ENCODE results near the gene CCN5.

DNA sequence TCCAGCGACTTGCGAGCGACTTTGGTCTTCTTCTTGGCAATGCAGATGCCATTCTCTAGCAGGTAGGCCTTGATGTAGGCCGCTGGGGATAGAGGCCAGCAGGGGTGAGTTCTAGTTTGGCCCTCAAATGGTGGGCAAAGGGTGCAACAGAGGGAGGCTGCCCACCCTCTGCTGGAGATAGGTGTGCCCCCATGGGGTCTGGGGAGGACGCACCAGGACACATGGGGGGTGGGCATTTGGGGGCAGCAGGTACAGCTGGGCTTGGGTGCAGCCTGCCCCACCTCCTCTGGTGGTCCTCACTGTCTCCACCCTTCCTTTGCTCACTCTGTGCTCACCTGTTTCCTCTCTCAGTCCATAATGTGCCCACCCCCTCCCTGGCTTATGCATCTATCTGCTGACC, 41.8 kb downstream of the CCN5 start:
- TF ChIP-seq, protein P1, sequence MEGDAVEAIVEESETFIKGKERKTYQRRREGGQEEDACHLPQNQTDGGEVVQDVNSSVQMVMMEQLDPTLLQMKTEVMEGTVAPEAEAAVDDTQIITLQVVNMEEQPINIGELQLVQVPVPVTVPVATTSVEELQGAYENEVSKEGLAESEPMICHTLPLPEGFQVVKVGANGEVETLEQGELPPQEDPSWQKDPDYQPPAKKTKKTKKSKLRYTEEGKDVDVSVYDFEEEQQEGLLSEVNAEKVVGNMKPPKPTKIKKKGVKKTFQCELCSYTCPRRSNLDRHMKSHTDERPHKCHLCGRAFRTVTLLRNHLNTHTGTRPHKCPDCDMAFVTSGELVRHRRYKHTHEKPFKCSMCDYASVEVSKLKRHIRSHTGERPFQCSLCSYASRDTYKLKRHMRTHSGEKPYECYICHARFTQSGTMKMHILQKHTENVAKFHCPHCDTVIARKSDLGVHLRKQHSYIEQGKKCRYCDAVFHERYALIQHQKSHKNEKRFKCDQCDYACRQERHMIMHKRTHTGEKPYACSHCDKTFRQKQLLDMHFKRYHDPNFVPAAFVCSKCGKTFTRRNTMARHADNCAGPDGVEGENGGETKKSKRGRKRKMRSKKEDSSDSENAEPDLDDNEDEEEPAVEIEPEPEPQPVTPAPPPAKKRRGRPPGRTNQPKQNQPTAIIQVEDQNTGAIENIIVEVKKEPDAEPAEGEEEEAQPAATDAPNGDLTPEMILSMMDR (IDR thresholded peaks at IDR 0.05): no peak
- TF ChIP-seq POLR2A (IDR thresholded peaks at IDR 0.05): no peak

Data from ovary (tissue), 3 donors.